Calu3 (cell line): ENCODE data around the gene CAV1. TPM values are rescaled to one million over a fixed set of nuclear protein-coding genes. Genes with fewer than 3 reads are reported as not detected.

Experiments used
- BruUV-seq: library from RNA; stranded (reverse); fragments of 400-500 nt; replicated peaks from 2 replicates; lab custom pipeline; 2021; lab: Mats Ljungman, UMichigan
- CTCF ChIA-PET: fragments of 300-600 bp; sonication (Branson Sonifier 250); formaldehyde crosslinking; loops from one replicate; lab custom pipeline; 2022; ENCODE audit warnings: antibody characterized with exemption; lab: Charles Lee
- DNase-seq: peaks from one replicate; pipeline ENCODE4 v3.0.0; 2022
- H3K27ac Mint-ChIP-seq: one replicate; pipeline ENCODE4 v1.8.0; 2022; ENCODE audit warnings: mixed read lengths; ENCODE audit not compliant: unreplicated experiment
- H3K27me3 Mint-ChIP-seq: one replicate; pipeline ENCODE4 v1.8.0; 2022; ENCODE audit warnings: mixed read lengths; ENCODE audit not compliant: unreplicated experiment
- H3K36me3 Mint-ChIP-seq: one replicate; pipeline ENCODE4 v1.8.0; 2022; ENCODE audit warnings: mild to moderate bottlenecking, moderate library complexity, mixed read lengths; ENCODE audit not compliant: insufficient read depth, unreplicated experiment
- H3K4me1 Mint-ChIP-seq: one replicate; pipeline ENCODE4 v1.8.0; 2022; ENCODE audit warnings: mild to moderate bottlenecking, low read depth, mixed read lengths; ENCODE audit not compliant: unreplicated experiment
- H3K4me3 Mint-ChIP-seq: one replicate; pipeline ENCODE4 v1.8.0; 2022; ENCODE audit warnings: mild to moderate bottlenecking, low read depth, moderate library complexity, mixed read lengths; ENCODE audit not compliant: unreplicated experiment
- H3K9me3 Mint-ChIP-seq: one replicate; pipeline ENCODE4 v1.8.0; 2022; ENCODE audit warnings: low read depth, mixed read lengths; ENCODE audit not compliant: unreplicated experiment
- CTCF ChIP-seq: fragments of 200-600 bp; IDR thresholded peaks from one replicate; pipeline ENCODE4 v1.8.0; 2022; ENCODE audit warnings: antibody characterized with exemption; ENCODE audit not compliant: unreplicated experiment
- intact Hi-C: fragments of 100-400 bp; cut with micrococcal nuclease; formaldehyde crosslinking; loops from one replicate; pipeline ENCODE4 v1.10.0; 2022; ENCODE audit not compliant: unreplicated experiment
- total RNA-seq: library from RNA; stranded (reverse); gene quantifications from 2 replicates; pipeline ENCODE4 v1.2.3, GENCODE V29; 2022

Gene CAV1
- total RNA-seq, 1 experiment from 2014 or later = 15.9 TPM

GRCh38 chr7:116598861-116599260, 74.0 kb downstream of the CAV1 start:
- no TSS peak for BruUV-seq
- Mint-ChIP-seq H3K4me1 (no peaks in the 10 kb centered on the region), H3K36me3 (no peaks in the 10 kb centered on the region), H3K27ac (no peak overlapping the region), H3K27me3 (no peaks in the 10 kb centered on the region), H3K4me3 (no peak overlapping the region), H3K9me3 (no peaks in the 10 kb centered on the region)
- TF ChIP-seq CTCF = no peak
- no peak for DNase-seq
- intact Hi-C loops = loop anchor here (10.0 kb wide), 1 partner anchor 526 kb away; no protein-coding TSS in a partner anchor
- CTCF ChIA-PET = no interaction called here

DNA sequence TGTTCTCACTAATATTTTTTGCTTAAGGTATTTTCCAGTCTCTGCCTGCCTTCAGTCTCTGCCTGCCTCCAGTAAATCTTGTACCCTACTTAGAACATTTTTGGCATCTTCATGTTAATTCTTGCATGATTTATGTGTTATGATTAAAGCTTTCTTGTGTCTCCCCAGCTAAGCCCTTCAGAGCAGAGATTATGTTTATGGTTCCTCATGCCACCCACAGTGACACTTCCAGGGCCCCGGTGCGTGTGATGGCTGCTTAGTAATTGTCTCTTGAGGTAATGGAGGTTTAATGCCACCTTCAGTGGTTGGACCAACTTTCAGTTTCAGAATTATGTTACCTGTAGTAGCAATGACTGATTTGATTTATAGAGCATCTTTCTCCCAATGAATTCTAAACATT, 76.6 kb downstream of the CAV1 start:
- no peak for TF ChIP-seq CTCF
- no peaks in the 10 kb centered on the region for H3K27me3 Mint-ChIP-seq
- H3K36me3 Mint-ChIP-seq = no peaks in the 10 kb centered on the region
- CTCF ChIA-PET = no interaction called here
- H3K9me3 Mint-ChIP-seq = no peaks in the 10 kb centered on the region
- no peak overlapping the region for H3K27ac Mint-ChIP-seq
- no TSS peak for BruUV-seq
- DNase-seq = no peak
- no peaks in the 10 kb centered on the region for H3K4me1 Mint-ChIP-seq
- no peak overlapping the region for H3K4me3 Mint-ChIP-seq
- intact Hi-C loops = no loop called here

GRCh38 chr7:116607299-116607698, 82.5 kb downstream of the CAV1 start:
- intact Hi-C loops = no loop called here
- Mint-ChIP-seq H3K36me3 (no peaks in the 10 kb centered on the region), H3K27me3 (no peaks in the 10 kb centered on the region), H3K4me3 (no peak overlapping the region), H3K27ac (no peak overlapping the region), H3K4me1 (peaks cover 10% of the 10 kb centered on the region), H3K9me3 (no peaks in the 10 kb centered on the region)
- TF ChIP-seq CTCF = no peak
- BruUV-seq = no TSS peak
- DNase-seq = no peak
- CTCF ChIA-PET = no interaction called here

GRCh38 chr7:116610210-116610609, 85.4 kb downstream of the CAV1 start:
- H3K4me3 Mint-ChIP-seq = no peak overlapping the region
- H3K27ac Mint-ChIP-seq = no peak overlapping the region
- no peaks in the 10 kb centered on the region for H3K36me3 Mint-ChIP-seq
- no peak for TF ChIP-seq CTCF
- H3K4me1 Mint-ChIP-seq = peaks cover 32% of the 10 kb centered on the region
- intact Hi-C loops = loop anchor here (5.0 kb wide), 1 partner anchor 197 kb away; no protein-coding TSS in a partner anchor
- no peaks in the 10 kb centered on the region for H3K27me3 Mint-ChIP-seq
- CTCF ChIA-PET = no interaction called here
- no peak for DNase-seq
- BruUV-seq = no TSS peak
- no peaks in the 10 kb centered on the region for H3K9me3 Mint-ChIP-seq
